Adipocyte (in vitro differentiated cells): Measurements from ENCODE around the gene CCDC12.

Source experiments
- DNase-seq: peaks from one replicate; pipeline ENCODE4 v3.0.0-alpha.2; 2015; ENCODE audit warnings: low read depth
- H3K27me3 ChIP-seq: replicated peaks from 2 replicates; pipeline ENCODE4 v1.7.0; 2013; ENCODE audit warnings: mild to moderate bottlenecking, low read length, moderate library complexity; ENCODE audit not compliant: control insufficient read depth, insufficient read depth
- H3K36me3 ChIP-seq: 2 replicates; pipeline ENCODE4 v1.7.0; 2013; ENCODE audit warnings: low read length, mild to moderate bottlenecking, moderate library complexity; ENCODE audit not compliant: control insufficient read depth, insufficient read depth, severe bottlenecking
- H3K4me1 ChIP-seq: 2 replicates; pipeline ENCODE4 v1.7.0; 2013; ENCODE audit warnings: mild to moderate bottlenecking, low read length, moderate library complexity; ENCODE audit not compliant: control insufficient read depth, insufficient read depth
- H3K4me3 ChIP-seq: 2 replicates; pipeline ENCODE4 v1.7.0; 2013; ENCODE audit warnings: mild to moderate bottlenecking, low read length, moderate library complexity
- H3K9ac ChIP-seq: 2 replicates; pipeline ENCODE4 v1.7.0; 2013; ENCODE audit warnings: mild to moderate bottlenecking, low read length, moderate library complexity
- H3K9me3 ChIP-seq: 2 replicates; pipeline ENCODE4 v1.7.0; 2013; ENCODE audit warnings: mild to moderate bottlenecking, low read length, moderate library complexity; ENCODE audit not compliant: control insufficient read depth

Gene CCDC12

DNA sequence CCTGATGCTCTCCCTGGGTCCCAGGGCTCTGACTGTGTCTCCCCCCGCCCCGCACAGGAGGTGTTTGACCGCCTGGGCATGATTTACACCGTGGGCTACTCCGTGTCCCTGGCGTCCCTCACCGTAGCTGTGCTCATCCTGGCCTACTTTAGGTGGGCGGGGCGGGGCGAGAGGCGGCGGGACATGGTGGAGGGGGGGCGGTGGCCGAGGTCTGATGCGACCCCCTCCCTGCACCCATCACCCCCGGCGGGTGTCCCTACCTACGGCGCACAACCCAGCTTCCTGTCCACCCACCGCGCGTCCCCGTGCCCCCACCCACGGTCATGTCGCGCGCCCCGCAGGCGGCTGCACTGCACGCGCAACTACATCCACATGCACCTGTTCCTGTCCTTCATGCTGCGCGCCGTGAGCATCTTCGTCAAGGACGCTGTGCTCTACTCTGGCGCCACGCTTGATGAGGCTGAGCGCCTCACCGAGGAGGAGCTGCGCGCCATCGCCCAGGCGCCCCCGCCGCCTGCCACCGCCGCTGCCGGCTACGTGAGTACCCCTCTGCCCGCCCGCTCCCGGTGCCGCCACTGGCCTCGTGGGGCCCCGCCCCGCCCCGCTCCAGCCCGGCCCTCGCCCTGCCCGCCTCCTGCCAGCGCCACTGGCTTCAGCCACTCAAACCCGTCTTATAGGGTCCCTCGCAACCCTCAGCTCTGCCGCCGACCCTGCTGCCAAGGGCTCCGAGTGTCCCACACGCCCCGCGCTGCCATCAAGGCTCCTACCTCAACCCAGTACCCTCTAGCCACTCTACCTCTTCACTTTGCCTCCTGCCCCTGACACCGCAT is 78.0 kb downstream of the CCDC12 start:
- H3K9ac ChIP-seq: no peak overlapping the region
- H3K9me3 ChIP-seq: no peaks in the 10 kb centered on the region
- DNase-seq: peak; percentile 13
- H3K36me3 ChIP-seq: no peaks in the 10 kb centered on the region
- H3K4me1 ChIP-seq: peaks cover 3% of the 10 kb centered on the region
- H3K4me3 ChIP-seq: no peak overlapping the region
- H3K27me3 ChIP-seq: no peaks in the 10 kb centered on the region

GRCh38 chr3:46897829-46898320 is 78.7 kb downstream of the CCDC12 start:
- Histone ChIP-seq H3K9ac (no peak overlapping the region), H3K36me3 (no peaks in the 10 kb centered on the region), H3K4me3 (no peak overlapping the region), H3K4me1 (peaks cover 9% of the 10 kb centered on the region), H3K9me3 (no peaks in the 10 kb centered on the region), H3K27me3 (no peaks in the 10 kb centered on the region)
- no peak for DNase-seq

- no peaks in the 10 kb centered on the region for H3K27me3 ChIP-seq
- no peaks in the 10 kb centered on the region for H3K36me3 ChIP-seq
- H3K4me1 ChIP-seq: peaks cover 14% of the 10 kb centered on the region
- no peak for DNase-seq
- H3K9ac ChIP-seq: no peak overlapping the region
- H3K4me3 ChIP-seq: no peak overlapping the region
- H3K9me3 ChIP-seq: no peaks in the 10 kb centered on the region
These were observed 79.5 kb downstream of the CCDC12 start for GRCh38 chr3:46897031-46897430.

GRCh38 chr3:46896386-46896785 is 80.2 kb downstream of the CCDC12 start:
- peaks cover under 1% of the 10 kb centered on the region for H3K27me3 ChIP-seq
- H3K9ac ChIP-seq: no peak overlapping the region
- no peak for DNase-seq
- H3K9me3 ChIP-seq: no peaks in the 10 kb centered on the region
- peaks cover 17% of the 10 kb centered on the region for H3K4me1 ChIP-seq
- H3K36me3 ChIP-seq: no peaks in the 10 kb centered on the region
- no peak overlapping the region for H3K4me3 ChIP-seq

DNA sequence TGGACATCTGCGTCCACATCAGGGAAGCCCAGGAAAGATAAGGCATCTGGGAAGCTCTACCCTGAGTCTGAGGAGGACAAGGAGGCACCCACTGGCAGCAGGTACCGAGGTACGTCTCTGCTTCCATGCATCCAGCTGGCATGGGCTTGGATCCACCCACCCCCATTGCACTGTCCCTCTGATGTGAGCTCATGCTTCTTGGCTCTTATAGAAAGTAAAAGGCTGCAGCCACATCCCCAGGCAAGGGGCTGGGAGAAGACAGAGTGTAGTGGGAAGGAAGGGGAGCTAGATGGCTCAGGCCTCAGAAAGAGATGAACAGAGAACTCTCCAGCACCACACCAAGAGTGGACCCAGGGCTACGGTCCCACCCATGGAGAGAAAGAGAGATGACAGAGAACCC is 80.8 kb downstream of the CCDC12 start:
- Histone ChIP-seq H3K4me1 (peaks cover 17% of the 10 kb centered on the region), H3K9me3 (no peaks in the 10 kb centered on the region), H3K27me3 (peaks cover 4% of the 10 kb centered on the region), H3K9ac (no peak overlapping the region), H3K4me3 (no peak overlapping the region), H3K36me3 (no peaks in the 10 kb centered on the region)
- DNase-seq: no peak

- H3K4me1 ChIP-seq: peaks cover 17% of the 10 kb centered on the region
- peaks cover 5% of the 10 kb centered on the region for H3K27me3 ChIP-seq
- no peak overlapping the region for H3K9ac ChIP-seq
- no peaks in the 10 kb centered on the region for H3K36me3 ChIP-seq
- no peak overlapping the region for H3K4me3 ChIP-seq
- DNase-seq: peak; percentile 83
- no peaks in the 10 kb centered on the region for H3K9me3 ChIP-seq
These were observed 81.3 kb downstream of the CCDC12 start for GRCh38 chr3:46895204-46895660.

DNA sequence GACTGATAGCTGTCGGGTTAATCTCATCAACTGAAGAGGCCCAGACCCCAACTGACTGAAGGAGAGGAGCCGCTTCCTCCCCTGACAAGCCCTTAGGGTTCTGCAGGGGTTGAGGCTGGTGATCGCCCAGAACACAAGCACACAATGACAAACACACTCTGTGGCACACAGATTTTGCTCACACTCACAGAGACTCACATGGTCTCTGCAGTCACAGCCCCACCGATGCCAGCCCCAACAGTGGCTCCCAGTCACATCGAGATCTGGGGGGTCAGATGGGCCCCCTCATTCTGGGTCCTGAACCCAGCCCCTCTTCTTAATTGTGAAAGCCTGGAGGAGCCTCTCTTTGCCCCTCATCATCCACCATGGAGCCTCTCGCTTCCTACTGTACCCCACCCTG is 82.3 kb downstream of the CCDC12 start:
- DNase-seq: no peak
- Histone ChIP-seq H3K4me1 (peaks cover 17% of the 10 kb centered on the region), H3K9me3 (no peaks in the 10 kb centered on the region)

GRCh38 chr3:46893763-46894162 is 82.8 kb downstream of the CCDC12 start:
- DNase-seq: no peak
- peaks cover 17% of the 10 kb centered on the region for H3K4me1 ChIP-seq
- H3K9ac ChIP-seq: no peak overlapping the region
- no peak overlapping the region for H3K4me3 ChIP-seq
- no peaks in the 10 kb centered on the region for H3K9me3 ChIP-seq
- H3K27me3 ChIP-seq: peaks cover 15% of the 10 kb centered on the region
- H3K36me3 ChIP-seq: no peaks in the 10 kb centered on the region

More for the DNA sequence above, 82.3 kb downstream of the CCDC12 start:
- H3K27me3 ChIP-seq: peaks cover 14% of the 10 kb centered on the region
- no peaks in the 10 kb centered on the region for H3K36me3 ChIP-seq
- no peak overlapping the region for H3K9ac ChIP-seq
- no peak overlapping the region for H3K4me3 ChIP-seq

GRCh38 chr3:46893146-46893748 is 83.3 kb downstream of the CCDC12 start:
- Histone ChIP-seq H3K4me1 (peaks cover 17% of the 10 kb centered on the region), H3K36me3 (no peaks in the 10 kb centered on the region), H3K9me3 (no peaks in the 10 kb centered on the region), H3K4me3 (peak overlapping the region; percentile 69), H3K27me3 (peaks cover 15% of the 10 kb centered on the region), H3K9ac (peak overlapping the region; percentile 62)
- DNase-seq: no peak

- peak; percentile 82 for DNase-seq
- Histone ChIP-seq H3K36me3 (no peaks in the 10 kb centered on the region), H3K9me3 (no peaks in the 10 kb centered on the region), H3K4me3 (peak overlapping the region; percentile 69), H3K27me3 (peaks cover 15% of the 10 kb centered on the region), H3K4me1 (peaks cover 17% of the 10 kb centered on the region), H3K9ac (peak overlapping the region; percentile 62)
These were observed 84.0 kb downstream of the CCDC12 start for GRCh38 chr3:46892285-46893145.

DNA sequence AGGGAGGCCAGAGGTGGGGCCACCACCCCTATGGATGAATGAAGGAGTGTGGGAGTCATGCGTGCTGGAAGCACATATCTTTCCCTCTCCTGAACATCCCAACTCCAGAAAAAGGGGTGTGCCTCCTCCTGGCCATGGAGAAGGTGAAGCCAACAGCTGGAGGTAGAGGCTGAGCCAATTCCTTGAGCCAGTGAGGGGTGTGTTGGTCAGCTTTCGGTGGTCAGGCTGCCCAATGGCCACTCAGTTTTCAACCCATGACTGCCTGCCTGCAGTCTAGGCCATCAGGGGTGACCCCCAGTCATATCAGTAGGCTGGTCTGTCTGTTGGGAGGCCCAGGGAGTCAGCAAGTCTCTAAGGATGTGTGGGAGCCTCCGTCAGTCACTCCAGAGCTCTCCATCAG is 85.4 kb downstream of the CCDC12 start:
- DNase-seq: no peak
- peaks cover 15% of the 10 kb centered on the region for H3K27me3 ChIP-seq

More for the DNA sequence above, 85.4 kb downstream of the CCDC12 start:
- Histone ChIP-seq H3K4me1 (peaks cover 17% of the 10 kb centered on the region), H3K36me3 (no peaks in the 10 kb centered on the region), H3K9ac (no peak overlapping the region), H3K9me3 (no peaks in the 10 kb centered on the region), H3K4me3 (no peak overlapping the region)
